Activated naive CD8-positive, alpha-beta T cell treated with anti-CD3 and anti-CD28 coated beads for 36 hours (primary cell): ENCODE results near the gene FBXL4. TPM values are rescaled to one million over a fixed set of nuclear protein-coding genes. Genes with fewer than 3 reads are reported as not detected.
"Not testable (repeated sequence)": the region's sequence is repeated elsewhere in the genome, so short reads cannot be mapped to it uniquely, and the experiment has no call there.

ENCODE experiments used
- DNase-seq: peaks from one replicate; pipeline ENCODE4 v3.0.0; 2021
- H3K27ac Mint-ChIP-seq: one replicate; pipeline ENCODE4 v1.8.0; 2022; ENCODE audit warnings: mild to moderate bottlenecking, moderate library complexity, mixed read lengths
- H3K27me3 Mint-ChIP-seq: one replicate; pipeline ENCODE4 v1.8.0; 2022; ENCODE audit warnings: mild to moderate bottlenecking, mixed read lengths
- H3K36me3 Mint-ChIP-seq: one replicate; pipeline ENCODE4 v1.8.0; 2021; ENCODE audit warnings: mild to moderate bottlenecking, mixed read lengths
- H3K4me1 Mint-ChIP-seq: one replicate; pipeline ENCODE4 v1.8.0; 2021; ENCODE audit warnings: mixed read lengths
- H3K4me3 Mint-ChIP-seq: one replicate; pipeline ENCODE4 v1.8.0; 2022; ENCODE audit warnings: mild to moderate bottlenecking, moderate library complexity, mixed read lengths
- H3K9me3 Mint-ChIP-seq: one replicate; pipeline ENCODE4 v1.8.0; 2022; ENCODE audit warnings: mixed read lengths
- total RNA-seq, 2 experiments: library from RNA; stranded (reverse); gene quantifications; one replicate each; pipeline ENCODE4 v1.2.3, GENCODE V29; 2021

The FBXL4 gene
- total RNA-seq, 2 experiments from 2014 or later: 12.8 to 13.3 TPM

DNA sequence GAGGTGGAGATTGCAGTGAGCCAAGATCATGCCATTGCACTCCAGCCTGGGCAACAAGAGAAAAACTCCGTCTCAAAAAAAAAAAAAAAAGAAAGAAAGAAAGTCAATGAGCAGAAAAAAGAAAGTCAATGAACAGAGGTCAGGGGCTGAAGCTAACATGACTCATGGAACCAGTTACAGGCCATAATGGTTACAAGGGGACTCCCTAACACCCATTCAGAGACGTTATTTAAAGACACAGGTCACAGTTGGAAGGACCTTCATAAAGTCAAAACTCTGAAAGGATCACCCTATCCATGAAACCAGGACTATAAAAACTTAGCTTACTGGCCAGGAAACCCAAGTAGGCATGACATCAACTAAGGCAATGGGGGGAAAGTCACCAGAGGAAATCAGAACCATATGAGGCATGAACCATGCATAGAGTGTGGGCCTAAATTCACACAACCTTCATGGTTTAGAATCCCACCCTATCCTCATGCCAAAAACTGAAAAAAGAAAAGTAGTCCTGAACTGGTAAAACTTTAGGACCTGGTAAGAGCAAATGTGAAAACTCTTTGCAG, 18.2 kb downstream of the FBXL4 start:
- Mint-ChIP-seq H3K36me3 (peaks cover 50% of the 10 kb centered on the region), H3K27ac (no peak overlapping the region), H3K4me1 (peaks cover 22% of the 10 kb centered on the region)

DNA sequence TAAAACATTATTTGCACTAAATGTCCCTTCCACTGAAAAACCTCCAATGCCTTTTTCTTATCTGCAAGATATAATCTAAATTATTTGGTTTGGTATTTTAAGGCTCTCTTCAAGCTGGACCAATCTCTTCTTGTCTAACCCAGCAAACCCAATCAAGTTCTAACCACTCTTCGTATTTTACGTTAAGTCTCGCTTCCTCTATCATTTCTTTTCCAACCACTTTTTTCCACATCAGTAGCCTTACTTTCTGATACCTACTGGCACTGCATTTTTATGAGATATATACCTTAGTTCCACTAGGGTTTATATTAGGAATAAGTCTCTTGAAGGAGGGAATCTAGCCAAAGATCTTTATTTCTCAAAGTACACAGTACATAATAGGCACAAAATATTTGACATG, 19.1 kb downstream of the FBXL4 start:
- Mint-ChIP-seq H3K36me3 (peaks cover 43% of the 10 kb centered on the region), H3K4me3 (no peak overlapping the region), H3K27ac (no peak overlapping the region), H3K9me3 (no peaks in the 10 kb centered on the region), H3K27me3 (no peaks in the 10 kb centered on the region), H3K4me1 (peaks cover 21% of the 10 kb centered on the region)
- no peak for DNase-seq

More for the DNA sequence above, 18.2 kb downstream of the FBXL4 start:
- Mint-ChIP-seq H3K27me3 (no peaks in the 10 kb centered on the region), H3K4me3 (no peak overlapping the region), H3K9me3 (no peaks in the 10 kb centered on the region)
- DNase-seq: no peak

DNA sequence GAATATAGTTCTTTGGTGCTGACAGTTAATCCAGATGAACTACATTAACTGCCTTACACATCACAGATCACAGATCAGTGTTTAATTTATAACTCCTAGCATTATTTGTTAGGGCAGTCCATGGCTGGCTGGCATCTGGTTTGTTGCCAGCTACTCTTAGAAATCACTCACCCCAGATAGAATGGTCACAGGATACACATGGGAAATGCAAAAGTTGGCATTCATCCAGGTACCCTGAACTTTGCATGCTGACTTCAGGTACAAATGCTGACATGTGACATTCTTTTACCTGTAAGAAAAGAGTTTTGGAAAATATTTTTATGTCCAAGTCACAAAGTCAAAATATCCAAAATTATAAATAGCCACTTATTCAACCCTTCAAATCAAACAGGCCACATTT, 20.2 kb downstream of the FBXL4 start:
- Mint-ChIP-seq H3K27ac (no peak overlapping the region), H3K36me3 (peaks cover 44% of the 10 kb centered on the region), H3K4me3 (no peak overlapping the region), H3K4me1 (peaks cover 20% of the 10 kb centered on the region), H3K27me3 (no peaks in the 10 kb centered on the region), H3K9me3 (no peaks in the 10 kb centered on the region)
- DNase-seq: no peak

DNA sequence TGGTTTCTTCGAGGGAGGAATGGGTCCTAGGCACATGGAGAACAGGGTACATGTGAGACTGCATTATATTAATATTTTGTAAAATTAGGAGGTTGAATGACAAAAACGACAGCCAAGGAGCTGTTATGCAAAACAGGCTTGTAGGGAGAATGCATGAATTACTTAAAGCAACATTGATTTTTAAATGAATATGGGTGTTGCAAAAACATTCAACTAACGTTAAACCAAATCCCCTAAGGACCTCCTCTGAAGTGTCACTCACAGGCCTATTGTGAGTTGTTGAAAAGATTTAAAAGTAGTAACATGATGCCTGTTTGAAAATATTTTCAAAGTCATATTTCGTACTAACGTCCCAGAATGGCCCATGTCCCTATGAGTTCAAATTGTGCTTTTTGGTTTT, 21.9 kb downstream of the FBXL4 start:
- H3K36me3 Mint-ChIP-seq: peaks cover 37% of the 10 kb centered on the region
- no peak overlapping the region for H3K4me3 Mint-ChIP-seq
- H3K9me3 Mint-ChIP-seq: no peaks in the 10 kb centered on the region
- H3K27ac Mint-ChIP-seq: no peak overlapping the region
- no peaks in the 10 kb centered on the region for H3K27me3 Mint-ChIP-seq
- DNase-seq: no peak
- H3K4me1 Mint-ChIP-seq: peaks cover 25% of the 10 kb centered on the region

DNA sequence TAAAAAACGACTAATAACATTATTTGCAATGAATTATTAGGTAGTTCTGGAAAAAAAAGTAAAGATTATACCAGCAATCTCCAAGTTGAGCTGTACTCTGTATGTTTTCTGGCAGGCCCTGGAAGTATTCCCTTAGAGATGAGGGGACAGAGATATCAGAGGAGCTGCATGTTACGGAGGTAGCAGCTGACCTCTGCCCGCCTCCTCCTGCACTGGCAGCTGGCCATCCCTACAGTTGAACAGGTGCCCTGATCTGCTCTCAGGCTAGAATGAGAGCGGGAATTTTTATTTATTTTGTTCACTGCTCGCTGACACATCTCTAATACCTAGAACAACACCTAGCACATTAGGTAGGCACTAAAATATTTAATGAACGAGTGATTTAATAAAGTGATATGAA, 23.1 kb downstream of the FBXL4 start:
- peaks cover 34% of the 10 kb centered on the region for H3K36me3 Mint-ChIP-seq
- H3K4me1 Mint-ChIP-seq: peaks cover 24% of the 10 kb centered on the region
- H3K9me3 Mint-ChIP-seq: no peaks in the 10 kb centered on the region
- no peak overlapping the region for H3K27ac Mint-ChIP-seq
- no peak for DNase-seq
- H3K27me3 Mint-ChIP-seq: no peaks in the 10 kb centered on the region
- H3K4me3 Mint-ChIP-seq: no peak overlapping the region

DNA sequence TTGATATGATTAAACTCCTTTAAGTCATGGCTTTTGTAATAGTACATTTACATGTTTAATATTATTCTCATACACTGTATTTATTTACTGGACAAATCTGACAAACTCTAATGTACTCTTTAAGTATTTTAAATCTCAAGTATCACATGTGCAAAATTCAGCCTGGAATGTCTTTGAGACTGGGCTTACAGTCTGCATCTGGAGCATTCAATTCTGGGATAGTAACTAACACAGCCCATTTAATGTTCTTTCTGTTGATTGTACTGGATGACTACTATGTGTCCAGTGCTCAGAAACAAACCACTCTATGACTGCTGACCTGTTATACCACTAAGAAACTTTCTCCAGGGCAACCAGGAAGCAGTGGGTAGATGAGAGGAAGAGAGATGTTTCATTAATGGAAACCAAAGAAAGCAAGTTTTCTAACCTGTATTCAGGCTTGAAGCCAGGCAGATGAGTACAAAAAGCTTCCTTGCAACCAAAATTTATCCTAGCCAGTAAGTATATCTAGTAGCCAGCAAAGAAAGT, 26.8 kb downstream of the FBXL4 start:
- Mint-ChIP-seq H3K4me3 (no peak overlapping the region), H3K36me3 (peaks cover 34% of the 10 kb centered on the region), H3K27ac (no peak overlapping the region), H3K4me1 (peaks cover 24% of the 10 kb centered on the region), H3K27me3 (no peaks in the 10 kb centered on the region), H3K9me3 (no peaks in the 10 kb centered on the region)
- DNase-seq: no peak

DNA sequence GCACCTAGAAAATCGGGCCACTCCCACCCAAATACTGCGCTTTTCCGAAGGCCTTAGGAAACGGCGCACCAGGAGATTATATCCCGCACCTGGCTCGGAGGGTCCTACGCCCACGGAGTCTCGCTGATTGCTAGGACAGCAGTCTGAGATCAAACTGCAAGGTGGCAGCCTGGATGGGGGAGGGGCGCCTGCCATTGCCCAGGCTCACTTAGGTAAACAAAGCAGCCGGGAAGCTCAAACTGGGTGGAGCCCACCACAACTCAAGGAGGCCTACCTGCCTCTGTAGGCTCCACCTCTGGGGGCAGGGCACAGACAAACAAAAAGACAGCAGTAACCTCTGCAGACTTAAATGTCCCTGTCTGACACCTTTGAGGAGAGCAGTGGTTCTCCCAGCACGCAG, 36.8 kb downstream of the FBXL4 start:
- not testable (repeated sequence) for H3K27ac Mint-ChIP-seq, H3K4me3 Mint-ChIP-seq, DNase-seq, H3K27me3 Mint-ChIP-seq, H3K4me1 Mint-ChIP-seq
- peaks cover 74% of the 10 kb centered on the region for H3K36me3 Mint-ChIP-seq
- peaks cover 22% of the 10 kb centered on the region for H3K9me3 Mint-ChIP-seq

DNA sequence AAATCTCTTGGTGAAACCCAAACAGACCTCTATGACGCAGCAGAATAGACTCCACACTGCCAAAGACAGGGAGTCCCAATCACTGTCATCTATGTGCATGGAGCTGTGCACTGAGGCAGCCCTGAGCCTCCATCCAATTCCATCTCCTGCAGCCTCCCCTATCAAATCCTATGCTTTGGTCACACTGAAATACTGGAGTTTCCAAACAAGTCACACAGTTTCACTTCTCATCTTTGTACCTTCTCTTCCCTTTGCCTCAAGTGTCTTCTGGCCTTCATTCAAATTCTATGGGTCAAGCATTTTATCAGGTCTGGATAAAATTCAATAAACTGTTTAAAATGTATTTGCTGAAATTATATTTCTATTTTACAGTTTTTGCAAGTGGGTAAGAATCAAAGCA, 38.5 kb downstream of the FBXL4 start:
- H3K4me1 Mint-ChIP-seq: peaks cover 2% of the 10 kb centered on the region
- no peak for DNase-seq
- H3K4me3 Mint-ChIP-seq: no peak overlapping the region
- H3K27ac Mint-ChIP-seq: no peak overlapping the region
- H3K9me3 Mint-ChIP-seq: peaks cover 22% of the 10 kb centered on the region
- no peaks in the 10 kb centered on the region for H3K27me3 Mint-ChIP-seq
- peaks cover 75% of the 10 kb centered on the region for H3K36me3 Mint-ChIP-seq

DNA sequence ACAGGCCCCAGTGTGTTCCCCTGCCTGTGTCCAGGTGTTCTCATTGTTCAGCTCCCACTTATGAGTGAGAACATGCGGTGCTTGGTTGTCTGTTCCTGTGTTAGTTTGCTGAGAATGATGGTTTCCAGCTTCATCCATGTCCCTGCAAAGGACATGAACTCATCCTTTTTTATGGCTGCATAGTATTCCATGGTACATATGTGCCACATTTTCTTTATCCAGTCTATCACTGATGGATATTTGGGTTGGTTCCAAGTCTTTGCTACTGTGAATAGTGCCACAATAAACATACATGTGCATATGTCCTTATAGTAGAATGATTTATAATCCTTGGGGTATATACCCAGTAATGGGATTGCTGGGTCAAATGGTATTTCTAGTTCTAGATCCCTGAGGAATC, 41.4 kb downstream of the FBXL4 start:
- H3K9me3 Mint-ChIP-seq, H3K4me3 Mint-ChIP-seq, H3K27me3 Mint-ChIP-seq, H3K4me1 Mint-ChIP-seq, DNase-seq, H3K27ac Mint-ChIP-seq: not testable (repeated sequence)
- peaks cover 68% of the 10 kb centered on the region for H3K36me3 Mint-ChIP-seq

DNA sequence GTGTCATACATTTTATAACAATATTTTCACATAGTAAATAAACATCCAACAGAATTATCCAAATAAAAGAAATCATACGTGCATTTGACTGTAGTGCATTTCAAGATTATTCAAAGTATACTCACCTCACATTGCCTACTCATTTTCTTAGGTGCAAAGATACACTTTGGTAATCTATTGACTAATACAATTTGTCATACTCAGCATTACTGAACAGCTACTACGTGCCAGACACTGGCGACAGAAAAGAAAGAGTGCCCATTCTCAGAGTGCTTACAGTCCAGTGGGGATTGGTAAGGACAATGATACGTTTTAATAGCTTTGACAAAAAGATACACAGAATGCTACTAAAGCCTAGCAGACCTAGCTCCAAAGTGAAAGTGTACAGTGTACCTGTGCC, 42.0 kb downstream of the FBXL4 start:
- Mint-ChIP-seq H3K27me3 (no peaks in the 10 kb centered on the region), H3K36me3 (peaks cover 70% of the 10 kb centered on the region), H3K27ac (no peak overlapping the region), H3K4me3 (no peak overlapping the region), H3K4me1 (peaks cover 2% of the 10 kb centered on the region), H3K9me3 (peaks cover 11% of the 10 kb centered on the region)
- no peak for DNase-seq

DNA sequence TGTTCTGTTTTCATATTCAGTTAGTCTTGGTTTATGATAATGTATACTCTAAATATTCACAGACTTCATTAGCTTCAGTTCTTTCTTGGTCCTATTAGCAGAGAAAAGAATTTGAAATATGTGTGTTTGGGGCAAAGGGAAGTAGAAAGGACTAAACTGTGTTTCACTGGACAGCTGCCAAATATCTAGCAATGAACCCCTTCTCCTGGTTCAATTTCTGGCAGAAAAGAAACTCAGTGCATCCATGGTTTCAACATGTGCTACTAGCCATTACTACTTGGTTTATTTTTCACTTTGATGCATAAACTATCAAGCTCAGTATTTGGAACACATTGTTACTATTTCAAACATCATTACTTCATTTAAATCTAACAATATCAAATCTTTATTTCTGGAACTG, 43.6 kb downstream of the FBXL4 start:
- peaks cover 2% of the 10 kb centered on the region for H3K4me1 Mint-ChIP-seq
- H3K9me3 Mint-ChIP-seq: peaks cover 11% of the 10 kb centered on the region
- DNase-seq: no peak
- H3K27ac Mint-ChIP-seq: no peak overlapping the region
- H3K4me3 Mint-ChIP-seq: no peak overlapping the region
- no peaks in the 10 kb centered on the region for H3K27me3 Mint-ChIP-seq
- peaks cover 70% of the 10 kb centered on the region for H3K36me3 Mint-ChIP-seq

DNA sequence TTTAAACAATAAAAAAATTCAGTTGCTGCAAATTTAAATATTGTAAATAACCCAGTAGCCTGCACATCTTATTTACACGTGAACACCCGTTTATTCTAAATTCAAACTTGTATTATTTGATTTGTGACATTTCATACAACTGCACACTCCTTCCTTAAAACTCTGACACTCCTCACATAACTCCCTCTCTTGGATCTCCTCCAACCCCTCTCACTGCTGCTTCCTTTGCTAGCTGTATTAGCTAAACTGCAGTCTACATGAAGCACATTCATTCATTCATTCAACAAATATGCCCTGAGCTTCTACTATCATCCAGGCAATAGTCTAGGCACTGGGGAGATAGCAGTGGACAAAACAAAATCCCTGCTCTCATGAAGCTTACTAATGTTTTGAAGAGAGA, 47.0 kb downstream of the FBXL4 start:
- Mint-ChIP-seq H3K4me1 (no peaks in the 10 kb centered on the region), H3K27me3 (no peaks in the 10 kb centered on the region), H3K9me3 (peaks cover 6% of the 10 kb centered on the region), H3K36me3 (peaks cover 57% of the 10 kb centered on the region), H3K27ac (no peak overlapping the region), H3K4me3 (no peak overlapping the region)
- no peak for DNase-seq

DNA sequence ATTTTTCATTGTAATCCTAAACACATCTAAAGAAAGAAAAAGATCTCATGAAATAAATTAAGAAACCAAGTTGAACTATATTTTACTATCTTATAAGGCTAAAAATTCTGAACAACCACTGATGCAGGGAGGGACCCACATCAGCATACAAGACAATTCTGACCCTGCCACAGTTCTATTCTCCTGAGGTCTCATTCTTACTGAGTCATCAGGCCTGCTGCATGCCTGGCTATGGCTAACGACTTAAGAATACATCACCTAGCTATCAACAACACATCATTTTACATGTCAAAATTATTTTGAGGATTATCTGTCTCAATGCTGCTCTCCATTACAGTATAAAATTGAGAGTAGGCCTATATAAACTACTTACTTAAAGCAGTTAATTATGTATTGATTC, 52.9 kb downstream of the FBXL4 start:
- no peak overlapping the region for H3K27ac Mint-ChIP-seq
- H3K4me1 Mint-ChIP-seq: no peaks in the 10 kb centered on the region
- H3K36me3 Mint-ChIP-seq: peaks cover 31% of the 10 kb centered on the region
- no peak for DNase-seq
- peaks cover 3% of the 10 kb centered on the region for H3K9me3 Mint-ChIP-seq
- no peaks in the 10 kb centered on the region for H3K27me3 Mint-ChIP-seq
- H3K4me3 Mint-ChIP-seq: no peak overlapping the region

DNA sequence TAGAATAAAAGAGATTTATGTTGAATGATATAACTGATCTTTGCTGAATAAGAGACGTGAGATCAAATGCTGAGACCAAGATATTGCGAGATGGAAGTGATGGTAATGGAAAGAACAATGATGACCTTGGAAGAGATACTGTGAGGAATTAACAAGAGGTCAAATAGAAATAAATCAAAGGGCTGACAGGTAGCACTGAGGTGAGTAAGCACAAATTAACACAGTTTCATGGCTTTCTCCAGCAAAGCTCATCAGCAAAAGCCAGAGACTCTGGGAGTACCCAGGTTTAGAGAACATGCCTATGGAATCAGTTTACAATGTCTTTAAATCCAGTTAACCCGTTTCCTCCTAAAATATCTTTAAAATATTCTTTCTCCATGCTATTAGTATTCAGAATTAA, 60.1 kb downstream of the FBXL4 start:
- no peak for DNase-seq
- peaks cover 18% of the 10 kb centered on the region for H3K36me3 Mint-ChIP-seq
- no peaks in the 10 kb centered on the region for H3K9me3 Mint-ChIP-seq
- no peaks in the 10 kb centered on the region for H3K27me3 Mint-ChIP-seq
- H3K27ac Mint-ChIP-seq: no peak overlapping the region
- H3K4me3 Mint-ChIP-seq: no peak overlapping the region
- H3K4me1 Mint-ChIP-seq: no peaks in the 10 kb centered on the region

DNA sequence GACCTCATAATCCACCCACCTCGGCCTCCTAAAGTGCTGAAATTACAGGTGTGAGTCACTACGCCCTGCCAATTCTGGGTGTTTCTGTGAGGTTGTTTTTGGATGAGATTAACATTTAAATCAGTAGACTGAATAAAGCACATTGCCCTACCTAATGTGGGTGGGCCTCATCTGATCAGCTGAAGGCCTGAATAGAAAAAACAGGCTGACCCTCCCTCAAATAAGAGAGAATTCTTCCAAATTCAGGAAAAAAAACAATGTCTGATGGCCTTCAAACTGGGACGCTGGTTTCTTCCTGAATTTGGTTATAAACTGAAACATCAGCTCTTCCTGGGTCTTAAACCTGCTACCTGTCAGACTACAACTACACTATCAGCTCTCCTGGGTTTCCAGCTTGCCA, 62.4 kb downstream of the FBXL4 start:
- no peak for DNase-seq
- Mint-ChIP-seq H3K9me3 (no peaks in the 10 kb centered on the region), H3K36me3 (peaks cover 17% of the 10 kb centered on the region), H3K4me1 (peaks cover 6% of the 10 kb centered on the region), H3K27me3 (no peaks in the 10 kb centered on the region), H3K4me3 (no peak overlapping the region), H3K27ac (no peak overlapping the region)

DNA sequence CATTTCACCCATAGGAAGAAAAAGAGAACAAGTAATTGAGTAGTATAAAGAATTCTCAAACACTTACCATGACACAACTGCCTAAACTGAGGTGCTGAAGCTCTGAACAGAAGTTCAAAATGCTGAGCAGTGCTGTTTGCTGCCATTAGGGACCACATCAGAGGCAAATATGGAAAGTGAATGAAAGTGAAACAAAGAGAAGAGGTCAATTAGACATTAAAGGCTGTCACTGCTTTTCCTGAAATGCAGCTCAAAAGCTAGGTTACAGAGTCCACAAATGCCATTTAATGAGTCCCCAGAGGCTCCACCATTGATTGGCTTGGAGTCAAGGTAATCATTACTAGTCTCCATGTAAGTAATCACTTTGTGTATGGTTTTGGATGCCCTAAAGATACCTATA, 67.3 kb downstream of the FBXL4 start:
- Mint-ChIP-seq H3K4me3 (no peak overlapping the region), H3K27ac (peak overlapping the region; percentile 2), H3K27me3 (no peaks in the 10 kb centered on the region), H3K9me3 (no peaks in the 10 kb centered on the region), H3K4me1 (peaks cover 9% of the 10 kb centered on the region), H3K36me3 (peaks cover 20% of the 10 kb centered on the region)
- no peak for DNase-seq
